GM18867 (cell line): ENCODE data around the gene RPL13.
"Not testable (repeated sequence)": the region's sequence is repeated elsewhere in the genome, so short reads cannot be mapped to it uniquely, and the experiment has no call there.

Source experiments
- ATAC-seq: cut with Tn5 transposase; IDR thresholded peaks from one replicate; pipeline ENCODE4 v1.9.1; 2021; ENCODE audit warnings: mild to moderate bottlenecking, moderate library complexity; ENCODE audit not compliant: unreplicated experiment

RPL13 gene

GRCh38 chr16:89575247-89576152, 15.0 kb downstream of the RPL13 start, which contains the start of gene CPNE7:
TSS of gene CPNE7 (plus strand) at chr16:89575758. CDS start at chr16:89575898, 140 bp downstream.
- ATAC-seq, result no peak

- no peak for ATAC-seq
Observed at GRCh38 chr16:89576153-89577054, 15.9 kb downstream of the RPL13 start.

GRCh38 chr16:89577055-89577759, 16.7 kb downstream of the RPL13 start:
- ATAC-seq, result no peak

GRCh38 chr16:89579351-89579750, 18.9 kb downstream of the RPL13 start:
- ATAC-seq, result no peak

- ATAC-seq, result no peak
Observed at GRCh38 chr16:89581045-89581695, 20.7 kb downstream of the RPL13 start.

- no peak for ATAC-seq
Observed at GRCh38 chr16:89581861-89582563, 21.5 kb downstream of the RPL13 start.

- ATAC-seq, result no peak
Observed at GRCh38 chr16:89582614-89583196, 22.2 kb downstream of the RPL13 start.

- no peak for ATAC-seq
Observed at GRCh38 chr16:89583197-89583894, 22.9 kb downstream of the RPL13 start.

GRCh38 chr16:89583895-89584644, 23.6 kb downstream of the RPL13 start:
- no peak for ATAC-seq

- ATAC-seq, result no peak
Observed at GRCh38 chr16:89584768-89585549, 24.5 kb downstream of the RPL13 start.

GRCh38 chr16:89586218-89586617, 25.7 kb downstream of the RPL13 start:
- no peak for ATAC-seq

GRCh38 chr16:89586853-89587252, 26.4 kb downstream of the RPL13 start:
- ATAC-seq, result no peak

GRCh38 chr16:89587676-89588075, 27.2 kb downstream of the RPL13 start:
- not testable (repeated sequence) for ATAC-seq

- ATAC-seq, result no peak
Observed at GRCh38 chr16:89588413-89589109, 28.1 kb downstream of the RPL13 start.

- ATAC-seq, result no peak
Observed at GRCh38 chr16:89589241-89589926, 28.9 kb downstream of the RPL13 start.

GRCh38 chr16:89593841-89594240, 33.4 kb downstream of the RPL13 start:
- ATAC-seq, result no peak
